H1 (cell line): ENCODE data around the gene NKD2. TPM values are rescaled to one million over a fixed set of nuclear protein-coding genes. Genes with fewer than 3 reads are reported as not detected.

ENCODE experiments used
- CTCF ChIA-PET: fragments of 300-600 bp; sonication (Branson Sonifier 250); formaldehyde crosslinking; loops from one replicate; lab custom pipeline; 2021; ENCODE audit not compliant: partially characterized antibody; lab: Charles Lee
- POLR2A ChIA-PET: fragments of 300-600 bp; sonication (Branson Sonifier 250); formaldehyde crosslinking; loops from one replicate; lab custom pipeline; 2021; ENCODE audit warnings: inconsistent platforms; ENCODE audit not compliant: partially characterized antibody; lab: Charles Lee
- DNase-seq, 2 experiments: peaks; one replicate each; pipeline versions ENCODE4 v3.0.0 to v3.0.0-alpha.2; 2010 to 2022; ENCODE audit warnings: low spot score in 2 of 2, low read depth in 1 of 2, mixed read lengths in 1 of 2
- FAIRE-seq: peaks from 2 replicates; lab custom pipeline; 2011; peaks lifted over from hg19 to GRCh38; lab: Jason Lieb, UNC
- H2AFZ ChIP-seq: 2 replicates; pipeline ENCODE4 v1.8.1; 2012; ENCODE audit warnings: low read length, inconsistent platforms
- H2AK5ac ChIP-seq: 2 replicates; pipeline ENCODE4 v1.6.1; 2013; ENCODE audit warnings: low read depth, low read length
- H2BK120ac ChIP-seq: replicated peaks from 2 replicates; pipeline ENCODE3; 2013; ENCODE audit warnings: low read depth, low read length, inconsistent platforms
- H2BK12ac ChIP-seq: 2 replicates; pipeline ENCODE4 v1.6.1; 2013; ENCODE audit warnings: low read depth, low read length
- H2BK15ac ChIP-seq: 2 replicates; pipeline ENCODE4 v1.6.1; 2013; ENCODE audit warnings: low read length
- H2BK20ac ChIP-seq: 2 replicates; pipeline ENCODE4 v1.6.1; 2013; ENCODE audit warnings: low read length
- H2BK5ac ChIP-seq: 2 replicates; pipeline ENCODE4 v1.6.1; 2013; ENCODE audit warnings: low read depth, low read length
- H3K14ac ChIP-seq: 2 replicates; pipeline ENCODE4 v1.6.1; 2013; ENCODE audit warnings: inconsistent platforms; ENCODE audit not compliant: insufficient read length
- H3K18ac ChIP-seq: 2 replicates; pipeline ENCODE4 v1.6.1; 2013; ENCODE audit warnings: low read length; ENCODE audit errors: extremely low read depth
- H3K23ac ChIP-seq: 2 replicates; pipeline ENCODE4 v1.6.1; 2013; ENCODE audit warnings: inconsistent platforms; ENCODE audit not compliant: insufficient read length
- H3K23me2 ChIP-seq: 2 replicates; pipeline ENCODE4 v1.6.1; 2013; ENCODE audit warnings: low read depth, low read length
- H3K27ac ChIP-seq: 2 replicates; pipeline ENCODE4 v1.6.1; 2011; ENCODE audit warnings: low read depth, low read length, inconsistent platforms
- H3K27me3 ChIP-seq, 4 experiments: replicated peaks in 1 of 4; 1 replicate in 1 of 4; 2 replicates in 3 of 4; pipeline versions ENCODE4 v1.6.1 to v1.8.1; 2011 to 2013; ENCODE audit warnings: low read length in 3 of 4, mild to moderate bottlenecking in 3 of 4, inconsistent platforms in 2 of 4, mixed read lengths in 2 of 4, moderate library complexity in 1 of 4; ENCODE audit not compliant: control insufficient read depth in 3 of 4, insufficient read depth in 3 of 4; ENCODE audit errors: extremely low read depth in 1 of 4
- H3K36me3 ChIP-seq, 4 experiments: 2 replicates each; pipeline versions ENCODE4 v1.6.1 to v1.8.1; 2011 to 2013; ENCODE audit warnings: mild to moderate bottlenecking in 4 of 4, low read length in 3 of 4, moderate library complexity in 2 of 4, control low read depth in 1 of 4, inconsistent platforms in 1 of 4; ENCODE audit not compliant: insufficient read depth in 4 of 4, control insufficient read depth in 2 of 4
- H3K4ac ChIP-seq: replicated peaks from 2 replicates; pipeline ENCODE3; 2013; ENCODE audit warnings: low read length, low read depth, mixed read lengths, inconsistent platforms; ENCODE audit not compliant: insufficient read length
- H3K4me1 ChIP-seq, 4 experiments: replicated peaks in 1 of 4; 1 replicate in 1 of 4; 2 replicates in 3 of 4; pipeline versions ENCODE4 v1.6.1 to v1.8.1; 2011 to 2013; ENCODE audit warnings: low read length in 3 of 4, inconsistent platforms in 2 of 4, mixed read lengths in 1 of 4; ENCODE audit not compliant: insufficient read depth in 4 of 4, control insufficient read depth in 3 of 4
- H3K4me2 ChIP-seq, 2 experiments: 2 replicates each; pipeline versions ENCODE4 v1.6.1 to v1.8.1; 2011 to 2013; ENCODE audit warnings: low read depth in 2 of 2, low read length in 2 of 2, control low read depth in 1 of 2, inconsistent platforms in 1 of 2, mild to moderate bottlenecking in 1 of 2; ENCODE audit not compliant: insufficient read depth in 1 of 2
- H3K4me3 ChIP-seq, 4 experiments: fragments of 200-600, 300-600 bp in 1 of 4; sonication (generic), shearing (Covaris generic), sonication (Bioruptor Twin) in 1 of 4; 2 replicates each; pipeline versions ENCODE4 v1.5.1 to v1.8.1; 2011 to 2016; ENCODE audit warnings: low read length in 4 of 4, low read depth in 3 of 4, control low read depth in 2 of 4, inconsistent platforms in 2 of 4, mild to moderate bottlenecking in 2 of 4, mixed read lengths in 1 of 4, moderate library complexity in 1 of 4; ENCODE audit not compliant: insufficient read depth in 2 of 4; ENCODE audit errors: extremely low read depth in 1 of 4
- H3K56ac ChIP-seq: replicated peaks from 2 replicates; pipeline ENCODE3; 2013; ENCODE audit warnings: low read depth, mild to moderate bottlenecking, mixed read lengths, low read length, inconsistent platforms; ENCODE audit not compliant: insufficient read length
- H3K79me1 ChIP-seq: 2 replicates; pipeline ENCODE4 v1.6.1; 2013; ENCODE audit warnings: low read depth, low read length, control low read depth
- H3K79me2 ChIP-seq, 2 experiments: 2 replicates each; pipeline versions ENCODE4 v1.6.1 to v1.8.1; 2012 to 2013; ENCODE audit warnings: low read length in 2 of 2, mild to moderate bottlenecking in 2 of 2, inconsistent platforms in 1 of 2; ENCODE audit not compliant: insufficient read depth in 2 of 2, control insufficient read depth in 1 of 2
- H3K9ac ChIP-seq, 4 experiments: replicated peaks in 1 of 4; 1 replicate in 1 of 4; 2 replicates in 3 of 4; pipeline versions ENCODE4 v1.6.1 to v1.8.1; 2011 to 2013; ENCODE audit warnings: low read depth in 3 of 4, low read length in 3 of 4, control low read depth in 2 of 4, mild to moderate bottlenecking in 2 of 4, moderate library complexity in 2 of 4, inconsistent platforms in 1 of 4; ENCODE audit errors: extremely low read depth in 1 of 4
- H3K9me3 ChIP-seq, 2 experiments: 2 replicates each; pipeline versions ENCODE4 v1.6.1 to v1.8.1; 2012 to 2013; ENCODE audit warnings: mild to moderate bottlenecking in 2 of 2, moderate library complexity in 2 of 2, control low read depth in 1 of 2, inconsistent platforms in 1 of 2, low read depth in 1 of 2, low read length in 1 of 2, mixed read lengths in 1 of 2; ENCODE audit not compliant: insufficient read depth in 2 of 2
- H4K20me1 ChIP-seq, 2 experiments: replicated peaks in 1 of 2; 2 replicates each; pipeline versions ENCODE3 to v1.8.1; 2011 to 2013; ENCODE audit warnings: inconsistent platforms in 2 of 2, low read length in 2 of 2, mild to moderate bottlenecking in 1 of 2; ENCODE audit not compliant: insufficient read depth in 2 of 2, control insufficient read depth in 1 of 2
- H4K5ac ChIP-seq: 2 replicates; pipeline ENCODE4 v1.6.1; 2013; ENCODE audit warnings: low read length, low read depth, mixed read lengths, inconsistent platforms; ENCODE audit not compliant: insufficient read length
- H4K8ac ChIP-seq: 2 replicates; pipeline ENCODE4 v1.8.0; 2013; ENCODE audit warnings: mild to moderate bottlenecking, moderate library complexity, low read length, inconsistent platforms; ENCODE audit not compliant: insufficient read depth; ENCODE audit errors: extremely low read depth
- H4K91ac ChIP-seq: replicated peaks from 2 replicates; pipeline ENCODE3; 2013; ENCODE audit warnings: low read length, mixed read lengths, inconsistent platforms; ENCODE audit not compliant: insufficient read length
- BCL11A ChIP-seq, 2 experiments: IDR thresholded peaks; one replicate each; pipeline ENCODE4 v1.6.1; 2011; ENCODE audit warnings: low read depth in 2 of 2, low read length in 2 of 2, mild to moderate bottlenecking in 2 of 2
- CHD1 ChIP-seq: IDR thresholded peaks from 2 replicates; pipeline ENCODE4 v1.6.1; 2012; ENCODE audit warnings: low read depth, low read length, improper control_type of control experiment
- KDM5A ChIP-seq: fragments of 200-600 bp; IDR thresholded peaks from 2 replicates; pipeline ENCODE4 v1.7.1; 2012; ENCODE audit warnings: mild to moderate bottlenecking, low read length, inconsistent platforms, mixed read lengths
- WGBS, 2 experiments: shearing (Covaris generic) in 1 of 2; methylation state at CpG; one replicate each; pipeline versions ENCODE4 v1.1.6 to v1.1.7; 2013 to 2015; ENCODE audit warnings: low lambda C conversion rate in 2 of 2, mixed read lengths in 2 of 2, inconsistent platforms in 1 of 2, low coverage in 1 of 2, missing lambda C conversion rate in 1 of 2; ENCODE audit not compliant: insufficient replicate concordance in 2 of 2, insufficient coverage in 1 of 2, insufficient read length in 1 of 2; ENCODE audit errors: extremely low coverage in 1 of 2, missing lambda C conversion rate in 1 of 2; 5-methylcytosine and 5-hydroxymethylcytosine counted together
- polyA plus RNA-seq, 7 experiments: library from polyadenylated mRNA; depleted of rRNA in 3 of 7; stranded (reverse) in 5 of 7; unstranded in 2 of 7; fragments of >200 nt in 5 of 7; fragments of 200-250 nt in 2 of 7; gene quantifications; 1 replicate in 5 of 7; 2 replicates in 1 of 7; 4 replicates in 1 of 7; pipeline versions ENCODE4 v1.2.1 to v1.2.3, GENCODE V29; 2011 to 2013; ENCODE audit warnings: missing spikeins in 2 of 7, mixed read lengths in 2 of 7
- total RNA-seq: library from RNA; stranded (reverse); fragmentation: NEBNext Ultra II Directional; extraction: Animal tissue kit (Norgen Biotek cat#: 25700); gene quantifications from 2 replicates; pipeline ENCODE4 v1.2.1, GENCODE V29; 2021

NKD2 gene
- total and polyA plus RNA-seq, 2 of the 8 experiments (the other 6 are each of a cell fraction or from before 2014, with no cell fraction given), result 5.5 to 7.9 TPM

DNA sequence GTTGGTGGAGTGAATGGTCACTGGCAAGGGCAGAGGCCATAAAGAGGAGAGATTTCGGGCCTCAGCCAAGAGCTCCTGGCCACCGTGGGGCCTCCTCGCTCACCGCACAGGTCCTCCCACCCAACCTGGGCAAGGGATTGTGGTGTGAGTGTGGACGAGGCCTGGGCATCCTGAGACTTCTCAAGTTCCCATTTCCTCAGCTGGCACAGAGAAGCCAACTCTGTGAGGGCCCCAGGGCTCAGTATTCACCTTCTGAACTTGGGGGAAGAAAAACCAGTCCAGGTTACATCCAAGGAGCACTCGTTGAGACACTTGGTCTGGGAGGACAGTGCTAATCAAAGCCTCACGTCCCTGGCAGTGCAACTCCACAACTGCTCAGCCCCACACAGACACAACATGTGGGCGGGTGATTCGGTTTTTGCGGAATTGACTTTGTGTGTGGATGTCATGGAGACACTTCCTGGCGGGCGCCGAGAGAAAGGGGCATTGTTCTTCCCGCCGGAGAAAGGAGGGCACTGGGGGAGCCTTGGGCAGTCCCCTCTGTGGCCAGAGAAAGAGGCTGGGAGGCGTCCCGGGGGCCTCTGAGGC, 28.5 kb upstream of the NKD2 start:
- Histone ChIP-seq H4K91ac (no peak overlapping the region), H3K23ac (no peak overlapping the region), H3K23me2 (peaks cover 4% of the 10 kb centered on the region; the same call in 1 of the 2 replicates), H3K56ac (no peak overlapping the region), H2AFZ (no peak overlapping the region), H3K4me2 (no peak overlapping the region), H2BK15ac (no peak overlapping the region), H3K4me3 (no peak overlapping the region), H3K36me3 (no peaks in the 10 kb centered on the region), H4K8ac (no peak overlapping the region), H4K20me1 (peaks cover 0 to 4% of the 10 kb centered on the region in 2 experiments), H3K9me3 (peaks cover 0 to 2% of the 10 kb centered on the region in 2 experiments; a peak in 1 of 4 replicates), H2BK12ac (no peak overlapping the region), H3K14ac (no peak overlapping the region), H3K27me3 (no peaks in the 10 kb centered on the region), H3K4me1 (peaks cover 0 to 4% (median under 1%) of the 10 kb centered on the region in 4 experiments; a peak in 4 of 7 replicates), H3K18ac (no peak overlapping the region), H3K9ac (no peak overlapping the region), H3K4ac (no peak overlapping the region), H2BK120ac (no peak overlapping the region), H2AK5ac (no peak overlapping the region; the same call in 1 of the 2 replicates), H3K27ac (no peak overlapping the region), H3K79me2 (no peaks in the 10 kb centered on the region), H2BK20ac (no peak overlapping the region), H2BK5ac (no peak overlapping the region), H3K79me1 (no peaks in the 10 kb centered on the region; the same call in 1 of the 2 replicates), H4K5ac (no peak overlapping the region)
- ChIA-PET CTCF (interaction anchor here (0.8 to 5.0 kb wide), 3 partner anchors 11 to 195 kb away, joined by 3 to 36 read pairs (median 6); no protein-coding TSS in a partner anchor), POLR2A (interaction anchor here (0.9 to 1.5 kb wide), 2 partner anchors 11 to 12 kb away, joined by 3 read pairs; no protein-coding TSS in a partner anchor)
- TF ChIP-seq KDM5A (no peak), BCL11A (IDR thresholded peaks at IDR 0.05; ENCODE audit: low read depth in 2 of 2, low read length in 2 of 2) (no peak), CHD1 (no peak)
- DNase-seq, result peak in 1 of 2 experiments; percentile 39
- FAIRE-seq, result no peak
- WGBS, 2 experiments, result 88% methylated on average over 17 of the region's 17 CpGs; no CpG with 5 or more reads in 1 of the 2 experiments
